Osteocyte (in vitro differentiated cells): ENCODE results near the gene CCDC93. TPM values are rescaled to one million over a fixed set of nuclear protein-coding genes. Genes with fewer than 3 reads are reported as not detected.

Experiments
- DNase-seq: peaks from one replicate; pipeline ENCODE4 v3.0.0; 2021; ENCODE audit warnings: mixed read lengths; ENCODE audit not compliant: unreplicated experiment; ENCODE audit errors: extremely low spot score
- H3K27ac Mint-ChIP-seq: one replicate; pipeline ENCODE4 v1.8.0; 2021; ENCODE audit warnings: mild to moderate bottlenecking, mixed read lengths; ENCODE audit not compliant: unreplicated experiment
- H3K27me3 Mint-ChIP-seq: one replicate; pipeline ENCODE4 v1.8.0; 2021; ENCODE audit warnings: mixed read lengths; ENCODE audit not compliant: unreplicated experiment
- H3K36me3 Mint-ChIP-seq: one replicate; pipeline ENCODE4 v1.8.0; 2021; ENCODE audit warnings: mixed read lengths; ENCODE audit not compliant: unreplicated experiment
- H3K4me1 Mint-ChIP-seq: one replicate; pipeline ENCODE4 v1.8.0; 2021; ENCODE audit warnings: mixed read lengths; ENCODE audit not compliant: unreplicated experiment
- H3K4me3 Mint-ChIP-seq: one replicate; pipeline ENCODE4 v1.8.0; 2021; ENCODE audit warnings: mild to moderate bottlenecking, moderate library complexity, mixed read lengths; ENCODE audit not compliant: unreplicated experiment
- H3K9me3 Mint-ChIP-seq: one replicate; pipeline ENCODE4 v1.8.0; 2021; ENCODE audit warnings: mixed read lengths; ENCODE audit not compliant: unreplicated experiment
- CTCF ChIP-seq: fragments of 200-600 bp; sonication (generic); IDR thresholded peaks from 2 replicates; pipeline ENCODE4 v1.5.0; 2021; ENCODE audit warnings: antibody characterized with exemption, mild to moderate bottlenecking, moderate library complexity
- total RNA-seq: library from RNA; stranded (reverse); gene quantifications from 2 replicates; pipeline ENCODE4 v1.2.1, GENCODE V29; 2021

Gene CCDC93
- total RNA-seq, 1 donor from 2014 or later: 23.3 TPM

- no peak for DNase-seq
- no peaks in the 10 kb centered on the region for H3K4me1 Mint-ChIP-seq
- no peak overlapping the region for H3K4me3 Mint-ChIP-seq
- H3K27ac Mint-ChIP-seq: no peak overlapping the region
- peak; percentile 21 for TF ChIP-seq CTCF
- peaks cover 3% of the 10 kb centered on the region for H3K9me3 Mint-ChIP-seq
- no peaks in the 10 kb centered on the region for H3K27me3 Mint-ChIP-seq
- peaks cover 37% of the 10 kb centered on the region for H3K36me3 Mint-ChIP-seq
Measured at GRCh38 chr2:117917223-117917917, 96.5 kb downstream of the CCDC93 start.

GRCh38 chr2:117902933-117903332, 110.9 kb downstream of the CCDC93 start:
- Mint-ChIP-seq H3K9me3 (peaks cover 1% of the 10 kb centered on the region), H3K4me3 (no peak overlapping the region), H3K27ac (no peak overlapping the region), H3K36me3 (no peaks in the 10 kb centered on the region), H3K4me1 (no peaks in the 10 kb centered on the region), H3K27me3 (peaks cover 3% of the 10 kb centered on the region)
- TF ChIP-seq CTCF: no peak
- DNase-seq: no peak

GRCh38 chr2:117888897-117889296, 125.0 kb downstream of the CCDC93 start:
- Mint-ChIP-seq H3K27ac (no peak overlapping the region), H3K27me3 (peaks cover 38% of the 10 kb centered on the region), H3K36me3 (no peaks in the 10 kb centered on the region), H3K4me3 (no peak overlapping the region), H3K4me1 (no peaks in the 10 kb centered on the region), H3K9me3 (no peaks in the 10 kb centered on the region)
- DNase-seq: no peak
- TF ChIP-seq CTCF: no peak

- no peaks in the 10 kb centered on the region for H3K9me3 Mint-ChIP-seq
- TF ChIP-seq CTCF: no peak
- no peaks in the 10 kb centered on the region for H3K4me1 Mint-ChIP-seq
- no peak overlapping the region for H3K27ac Mint-ChIP-seq
- H3K4me3 Mint-ChIP-seq: no peak overlapping the region
- H3K36me3 Mint-ChIP-seq: no peaks in the 10 kb centered on the region
- peaks cover 35% of the 10 kb centered on the region for H3K27me3 Mint-ChIP-seq
- no peak for DNase-seq
Measured at GRCh38 chr2:117885308-117885707, 128.6 kb downstream of the CCDC93 start.

- DNase-seq: no peak
- no peak overlapping the region for H3K27ac Mint-ChIP-seq
- no peaks in the 10 kb centered on the region for H3K9me3 Mint-ChIP-seq
- peaks cover 41% of the 10 kb centered on the region for H3K27me3 Mint-ChIP-seq
- H3K36me3 Mint-ChIP-seq: no peaks in the 10 kb centered on the region
- H3K4me1 Mint-ChIP-seq: no peaks in the 10 kb centered on the region
- H3K4me3 Mint-ChIP-seq: no peak overlapping the region
- no peak for TF ChIP-seq CTCF
Measured at GRCh38 chr2:117879003-117879402, 134.9 kb downstream of the CCDC93 start.
